ENCODE measurements around the gene GCFC2. TPM values are rescaled to one million over a fixed set of nuclear protein-coding genes. Genes with fewer than 3 reads are reported as not detected.

The GCFC2 gene
- polyA plus RNA-seq, 2 donors = 8.3 to 8.4 TPM

DNA sequence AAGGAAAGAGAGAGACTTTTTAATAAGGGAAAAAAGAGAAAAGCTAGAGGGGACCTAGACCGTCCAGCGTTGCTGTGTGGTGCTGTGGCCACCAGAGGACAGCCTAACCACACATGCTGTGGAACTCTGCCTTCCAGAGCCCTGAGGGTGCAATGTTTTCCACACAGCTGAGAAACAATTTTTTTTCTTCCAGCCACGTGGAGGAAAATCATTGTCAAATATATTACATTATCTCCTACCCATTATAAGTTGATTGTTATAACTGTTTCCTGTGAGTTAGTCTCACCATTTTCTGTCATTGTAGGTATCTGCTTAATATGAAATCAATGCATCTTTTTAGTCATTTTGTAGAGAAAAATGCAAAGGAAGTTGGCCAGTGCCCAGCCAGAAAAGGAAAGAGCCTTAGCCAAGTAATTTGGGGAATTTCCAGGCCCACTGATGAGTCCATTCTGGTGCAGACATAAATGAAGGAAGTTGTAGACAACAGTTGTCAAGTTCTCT is 70.0 kb downstream of the GCFC2 start:
- Histone ChIP-seq H3K27me3 (ENCODE audit: control insufficient read depth in 1 of 2, insufficient read depth in 2 of 2, low read length in 2 of 2) (no peaks in the 10 kb centered on the region), H3K9me3 (ENCODE audit: control insufficient read depth in 2 of 2, insufficient read depth in 1 of 2, low read depth in 1 of 2, low read length in 1 of 2) (no peaks in the 10 kb centered on the region), H3K27ac (ENCODE audit: low read depth in 2 of 2, low read length in 1 of 2) (no peak overlapping the region), H3K4me3 (ENCODE audit: low read depth in 1 of 2, low read length in 2 of 2) (no peak overlapping the region), H3K36me3 (ENCODE audit: control insufficient read depth in 2 of 2, insufficient read depth in 2 of 2, low read length in 1 of 2) (no peaks in the 10 kb centered on the region), H3K4me1 (ENCODE audit: control insufficient read depth in 2 of 2, insufficient read depth in 2 of 2, low read length in 1 of 2) (no peaks in the 10 kb centered on the region)
- 0 to 3% methylated on average over 3 of the region's 3 CpGs for WGBS, 2 donors

DNA sequence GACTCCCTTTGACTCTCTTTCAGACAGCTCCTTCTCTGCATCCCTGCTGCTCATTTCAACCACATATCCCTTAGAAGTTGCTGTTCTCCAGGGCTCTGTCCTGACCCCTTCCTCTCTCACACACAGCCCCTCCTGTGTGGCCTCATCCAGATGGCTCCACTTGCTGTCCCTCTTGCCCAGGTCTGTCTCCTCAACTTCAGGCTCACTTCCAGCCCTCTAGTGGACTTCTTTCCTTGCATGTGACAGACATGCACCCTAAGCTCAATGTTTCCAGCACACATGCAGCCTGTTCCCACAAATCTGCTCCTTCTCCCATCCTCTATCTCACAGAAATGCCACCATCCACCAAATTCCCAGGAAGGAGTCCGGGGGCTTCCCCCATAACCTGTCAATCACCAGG is 73.1 kb downstream of the GCFC2 start:
- no peak overlapping the region for H3K27ac ChIP-seq (ENCODE audit: low read depth in 2 of 2, low read length in 1 of 2)
- no peaks in the 10 kb centered on the region for H3K4me1 ChIP-seq (ENCODE audit: control insufficient read depth in 2 of 2, insufficient read depth in 2 of 2, low read length in 1 of 2)
- no peaks in the 10 kb centered on the region for H3K9me3 ChIP-seq (ENCODE audit: control insufficient read depth in 2 of 2, insufficient read depth in 1 of 2, low read depth in 1 of 2, low read length in 1 of 2)
- no peak overlapping the region for H3K4me3 ChIP-seq (ENCODE audit: low read depth in 1 of 2, low read length in 2 of 2)
- WGBS, 2 donors = 65 to 77% methylated on average over 1 of the region's 1 CpG
- no peaks in the 10 kb centered on the region for H3K27me3 ChIP-seq (ENCODE audit: control insufficient read depth in 1 of 2, insufficient read depth in 2 of 2, low read length in 2 of 2)
- H3K36me3 ChIP-seq (ENCODE audit: control insufficient read depth in 2 of 2, insufficient read depth in 2 of 2, low read length in 1 of 2) = no peaks in the 10 kb centered on the region

DNA sequence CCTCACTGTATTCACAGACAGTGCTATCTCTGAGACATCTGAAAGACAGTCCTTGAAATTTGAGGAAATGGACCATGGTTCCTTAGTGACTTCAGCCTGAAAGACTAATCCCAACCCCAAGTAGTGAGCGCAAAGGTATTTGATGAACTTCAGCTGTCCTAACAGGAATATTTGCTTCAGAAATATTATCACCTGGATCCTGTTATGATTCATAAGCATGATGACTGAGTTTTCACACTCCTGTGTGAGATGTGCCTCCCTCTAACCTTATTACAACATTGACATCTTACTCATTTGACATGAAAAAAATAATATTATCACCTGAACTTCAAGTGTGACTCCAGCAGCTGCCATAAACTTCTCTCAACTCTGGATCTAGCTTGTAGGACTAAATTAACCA is 75.8 kb downstream of the GCFC2 start:
- H3K4me3 ChIP-seq (ENCODE audit: low read depth in 1 of 2, low read length in 2 of 2) = no peak overlapping the region
- no peak overlapping the region for H3K27ac ChIP-seq (ENCODE audit: low read depth in 2 of 2, low read length in 1 of 2)
- H3K9me3 ChIP-seq (ENCODE audit: control insufficient read depth in 2 of 2, insufficient read depth in 1 of 2, low read depth in 1 of 2, low read length in 1 of 2) = no peaks in the 10 kb centered on the region
- 55 to 97% methylated on average over 1 of the region's 1 CpG for WGBS, 2 donors
- no peaks in the 10 kb centered on the region for H3K27me3 ChIP-seq (ENCODE audit: control insufficient read depth in 1 of 2, insufficient read depth in 2 of 2, low read length in 2 of 2)
- no peaks in the 10 kb centered on the region for H3K4me1 ChIP-seq (ENCODE audit: control insufficient read depth in 2 of 2, insufficient read depth in 2 of 2, low read length in 1 of 2)
- no peaks in the 10 kb centered on the region for H3K36me3 ChIP-seq (ENCODE audit: control insufficient read depth in 2 of 2, insufficient read depth in 2 of 2, low read length in 1 of 2)

DNA sequence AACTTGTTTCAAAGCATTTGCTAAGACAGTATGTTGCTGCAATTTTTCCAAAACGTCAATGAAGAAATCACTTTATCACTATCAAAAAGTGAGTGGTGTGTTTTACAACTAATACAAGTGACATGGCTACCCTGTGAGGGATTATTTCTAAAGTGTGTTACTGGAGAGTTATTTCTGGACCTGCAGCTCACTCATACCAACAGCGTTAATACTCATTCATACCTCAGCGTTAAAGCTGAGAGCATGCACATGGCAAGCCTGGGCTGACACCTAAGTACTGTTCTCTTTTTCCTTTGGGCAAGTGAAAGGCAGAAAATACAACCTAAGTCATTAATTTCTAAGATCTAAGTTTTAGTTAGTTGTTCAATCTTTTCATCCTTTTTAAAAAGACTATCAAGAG is 77.1 kb downstream of the GCFC2 start:
- H3K4me1 ChIP-seq (ENCODE audit: control insufficient read depth in 2 of 2, insufficient read depth in 2 of 2, low read length in 1 of 2) = no peaks in the 10 kb centered on the region
- H3K36me3 ChIP-seq (ENCODE audit: control insufficient read depth in 2 of 2, insufficient read depth in 2 of 2, low read length in 1 of 2) = no peaks in the 10 kb centered on the region
- WGBS, 2 donors = 65 to 83% methylated on average over 3 of the region's 3 CpGs
- H3K4me3 ChIP-seq (ENCODE audit: low read depth in 1 of 2, low read length in 2 of 2) = no peak overlapping the region
- H3K27me3 ChIP-seq (ENCODE audit: control insufficient read depth in 1 of 2, insufficient read depth in 2 of 2, low read length in 2 of 2) = no peaks in the 10 kb centered on the region
- no peaks in the 10 kb centered on the region for H3K9me3 ChIP-seq (ENCODE audit: control insufficient read depth in 2 of 2, insufficient read depth in 1 of 2, low read depth in 1 of 2, low read length in 1 of 2)
- H3K27ac ChIP-seq (ENCODE audit: low read depth in 2 of 2, low read length in 1 of 2) = no peak overlapping the region

DNA sequence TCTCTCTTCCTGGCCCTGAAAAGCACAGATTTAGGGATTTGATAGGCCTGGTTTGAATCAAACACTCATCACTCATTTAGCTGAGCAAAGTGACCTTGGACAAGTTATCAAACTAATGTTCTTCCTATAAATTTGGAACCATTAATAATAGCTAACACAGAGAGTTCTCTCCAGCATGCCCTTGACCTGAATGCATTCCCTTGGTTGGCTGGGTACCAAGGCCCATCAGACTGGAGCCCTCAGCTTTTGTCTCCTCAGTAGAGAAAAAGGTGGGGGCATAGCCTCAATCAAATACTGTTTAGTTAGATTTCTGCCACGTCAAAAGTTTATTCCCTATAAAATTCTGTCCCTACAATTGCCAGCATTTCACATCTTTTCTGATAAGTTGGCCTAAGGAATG is 77.9 kb downstream of the GCFC2 start:
- WGBS, 2 donors = 67 to 70% methylated on average over 1 of the region's 1 CpG
- H3K9me3 ChIP-seq (ENCODE audit: control insufficient read depth in 2 of 2, insufficient read depth in 1 of 2, low read depth in 1 of 2, low read length in 1 of 2) = no peaks in the 10 kb centered on the region
- H3K27me3 ChIP-seq (ENCODE audit: control insufficient read depth in 1 of 2, insufficient read depth in 2 of 2, low read length in 2 of 2) = no peaks in the 10 kb centered on the region
- no peak overlapping the region for H3K27ac ChIP-seq (ENCODE audit: low read depth in 2 of 2, low read length in 1 of 2)
- H3K4me3 ChIP-seq (ENCODE audit: low read depth in 1 of 2, low read length in 2 of 2) = no peak overlapping the region
- no peaks in the 10 kb centered on the region for H3K4me1 ChIP-seq (ENCODE audit: control insufficient read depth in 2 of 2, insufficient read depth in 2 of 2, low read length in 1 of 2)
- H3K36me3 ChIP-seq (ENCODE audit: control insufficient read depth in 2 of 2, insufficient read depth in 2 of 2, low read length in 1 of 2) = no peaks in the 10 kb centered on the region

DNA sequence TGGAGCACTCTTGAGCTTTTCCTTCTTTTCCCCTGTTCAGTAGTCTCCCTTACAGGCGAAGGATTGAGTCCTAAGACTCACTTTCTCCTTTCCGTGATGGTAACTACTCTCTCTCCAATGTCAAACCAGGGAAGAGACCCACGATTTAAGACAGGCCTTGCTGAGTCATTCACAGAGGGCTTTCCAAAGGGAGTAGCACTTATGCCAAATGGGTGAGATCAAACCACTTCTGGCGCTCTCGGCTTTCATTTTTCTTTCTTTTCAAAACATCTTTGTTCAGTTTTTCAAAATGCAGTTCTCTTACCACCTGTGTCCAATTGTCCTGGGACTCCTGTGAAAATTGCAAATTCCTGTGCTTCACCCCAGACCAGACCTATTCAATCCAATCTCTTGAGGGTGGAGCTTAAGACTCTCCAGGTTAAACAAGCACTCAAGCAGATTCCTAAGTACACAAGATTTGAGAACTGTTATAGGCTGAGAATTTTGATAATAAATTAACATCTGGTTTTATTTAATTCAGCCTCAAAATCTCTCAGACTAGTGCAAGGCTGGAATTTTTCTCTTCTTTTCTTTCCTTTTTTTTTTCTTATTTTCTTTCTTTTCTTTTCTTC is 78.5 kb downstream of the GCFC2 start:
- Histone ChIP-seq H3K27me3 (ENCODE audit: control insufficient read depth in 1 of 2, insufficient read depth in 2 of 2, low read length in 2 of 2) (no peaks in the 10 kb centered on the region), H3K27ac (ENCODE audit: low read depth in 2 of 2, low read length in 1 of 2) (no peak overlapping the region), H3K9me3 (ENCODE audit: control insufficient read depth in 2 of 2, insufficient read depth in 1 of 2, low read depth in 1 of 2, low read length in 1 of 2) (no peaks in the 10 kb centered on the region), H3K4me1 (ENCODE audit: control insufficient read depth in 2 of 2, insufficient read depth in 2 of 2, low read length in 1 of 2) (no peaks in the 10 kb centered on the region), H3K36me3 (ENCODE audit: control insufficient read depth in 2 of 2, insufficient read depth in 2 of 2, low read length in 1 of 2) (no peaks in the 10 kb centered on the region), H3K4me3 (ENCODE audit: low read depth in 1 of 2, low read length in 2 of 2) (no peak overlapping the region)
- WGBS, 2 donors = 61 to 66% methylated on average over 5 of the region's 5 CpGs

DNA sequence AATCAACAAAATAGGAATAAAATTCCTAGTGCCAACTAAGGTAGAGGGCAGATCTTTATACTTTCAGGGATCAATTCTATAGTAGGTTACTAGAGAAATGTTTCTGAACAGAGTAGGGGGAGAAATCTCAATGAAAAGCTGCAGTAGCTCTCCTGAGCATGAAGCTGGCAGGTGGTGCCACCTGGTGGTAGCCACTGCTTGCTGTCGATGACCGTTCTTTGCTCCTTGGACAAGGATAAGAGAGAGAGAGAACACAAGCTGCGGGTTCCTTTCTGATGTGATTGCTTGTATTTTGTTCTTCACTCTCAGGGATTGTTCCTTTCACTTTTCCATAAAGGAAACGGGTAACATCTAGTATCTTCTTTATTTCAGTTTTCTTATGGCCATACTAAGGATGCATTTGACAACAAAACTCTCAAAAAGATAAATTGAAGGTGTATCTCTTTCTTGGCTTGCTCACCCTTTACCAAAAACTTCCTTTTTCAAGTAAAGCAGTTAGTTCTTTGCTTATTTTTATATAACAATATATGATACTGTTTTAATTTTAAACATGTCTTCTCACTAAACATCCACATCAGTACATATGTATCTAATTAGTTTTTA is 82.7 kb downstream of the GCFC2 start:
- Histone ChIP-seq H3K4me1 (ENCODE audit: control insufficient read depth in 2 of 2, insufficient read depth in 2 of 2, low read length in 1 of 2) (no peaks in the 10 kb centered on the region), H3K27me3 (ENCODE audit: control insufficient read depth in 1 of 2, insufficient read depth in 2 of 2, low read length in 2 of 2) (no peaks in the 10 kb centered on the region), H3K27ac (ENCODE audit: low read depth in 2 of 2, low read length in 1 of 2) (no peak overlapping the region), H3K9me3 (ENCODE audit: control insufficient read depth in 2 of 2, insufficient read depth in 1 of 2, low read depth in 1 of 2, low read length in 1 of 2) (no peaks in the 10 kb centered on the region), H3K4me3 (ENCODE audit: low read depth in 1 of 2, low read length in 2 of 2) (no peak overlapping the region), H3K36me3 (ENCODE audit: control insufficient read depth in 2 of 2, insufficient read depth in 2 of 2, low read length in 1 of 2) (no peaks in the 10 kb centered on the region)
- 2 to 6% methylated on average over 4 of the region's 4 CpGs for WGBS, 2 donors

DNA sequence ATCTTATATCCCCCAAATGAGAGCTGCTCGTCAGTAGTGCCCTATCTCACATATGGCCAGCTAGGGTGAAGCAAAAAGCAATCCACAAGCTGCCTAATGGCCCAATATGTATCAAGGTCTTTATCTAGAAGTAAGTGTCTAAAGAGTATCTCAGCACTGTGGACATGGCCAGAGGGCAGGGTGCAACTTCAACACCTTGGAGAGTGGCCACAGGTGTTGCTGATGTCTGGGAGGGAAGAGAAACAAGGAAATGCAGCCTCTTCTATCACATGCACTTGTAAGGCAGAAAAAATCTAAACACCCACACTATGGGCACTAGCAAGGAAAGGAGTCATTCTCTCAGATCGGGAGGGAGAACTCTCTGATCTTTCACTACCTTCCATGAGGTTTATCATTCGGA is 87.8 kb downstream of the GCFC2 start:
- no peaks in the 10 kb centered on the region for H3K9me3 ChIP-seq (ENCODE audit: control insufficient read depth in 2 of 2, insufficient read depth in 1 of 2, low read depth in 1 of 2, low read length in 1 of 2)
- H3K27ac ChIP-seq (ENCODE audit: low read depth in 2 of 2, low read length in 1 of 2) = no peak overlapping the region
- 85 to 95% methylated on average over 3 of the region's 3 CpGs for WGBS, 2 donors
- no peaks in the 10 kb centered on the region for H3K4me1 ChIP-seq (ENCODE audit: control insufficient read depth in 2 of 2, insufficient read depth in 2 of 2, low read length in 1 of 2)
- H3K36me3 ChIP-seq (ENCODE audit: control insufficient read depth in 2 of 2, insufficient read depth in 2 of 2, low read length in 1 of 2) = no peaks in the 10 kb centered on the region
- H3K27me3 ChIP-seq (ENCODE audit: control insufficient read depth in 1 of 2, insufficient read depth in 2 of 2, low read length in 2 of 2) = no peaks in the 10 kb centered on the region
- H3K4me3 ChIP-seq (ENCODE audit: low read depth in 1 of 2, low read length in 2 of 2) = no peak overlapping the region

DNA sequence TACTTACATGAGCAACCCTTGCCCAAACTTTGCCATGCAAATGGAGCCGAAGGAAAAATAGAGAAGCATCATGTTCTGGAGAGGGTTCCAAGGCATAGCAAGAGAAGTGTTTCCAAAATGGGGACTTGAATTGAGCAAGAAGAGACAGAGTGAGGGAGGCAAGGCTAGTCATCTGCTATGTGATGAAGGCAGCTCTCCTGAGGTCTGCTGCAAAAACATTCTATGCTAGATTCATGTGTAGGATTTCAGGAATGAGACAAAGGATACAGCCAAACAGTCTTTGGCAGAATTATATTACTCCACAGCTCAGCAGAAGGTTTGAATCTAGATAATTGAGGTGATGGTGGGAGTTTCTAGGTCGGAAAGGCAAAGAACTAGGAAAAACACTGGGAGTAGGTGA is 88.2 kb downstream of the GCFC2 start:
- WGBS, 2 donors = 75 to 85% methylated on average over 2 of the region's 2 CpGs
- Histone ChIP-seq H3K36me3 (ENCODE audit: control insufficient read depth in 2 of 2, insufficient read depth in 2 of 2, low read length in 1 of 2) (no peaks in the 10 kb centered on the region), H3K27me3 (ENCODE audit: control insufficient read depth in 1 of 2, insufficient read depth in 2 of 2, low read length in 2 of 2) (no peaks in the 10 kb centered on the region), H3K9me3 (ENCODE audit: control insufficient read depth in 2 of 2, insufficient read depth in 1 of 2, low read depth in 1 of 2, low read length in 1 of 2) (no peaks in the 10 kb centered on the region), H3K27ac (ENCODE audit: low read depth in 2 of 2, low read length in 1 of 2) (no peak overlapping the region), H3K4me3 (ENCODE audit: low read depth in 1 of 2, low read length in 2 of 2) (no peak overlapping the region), H3K4me1 (ENCODE audit: control insufficient read depth in 2 of 2, insufficient read depth in 2 of 2, low read length in 1 of 2) (no peaks in the 10 kb centered on the region)

DNA sequence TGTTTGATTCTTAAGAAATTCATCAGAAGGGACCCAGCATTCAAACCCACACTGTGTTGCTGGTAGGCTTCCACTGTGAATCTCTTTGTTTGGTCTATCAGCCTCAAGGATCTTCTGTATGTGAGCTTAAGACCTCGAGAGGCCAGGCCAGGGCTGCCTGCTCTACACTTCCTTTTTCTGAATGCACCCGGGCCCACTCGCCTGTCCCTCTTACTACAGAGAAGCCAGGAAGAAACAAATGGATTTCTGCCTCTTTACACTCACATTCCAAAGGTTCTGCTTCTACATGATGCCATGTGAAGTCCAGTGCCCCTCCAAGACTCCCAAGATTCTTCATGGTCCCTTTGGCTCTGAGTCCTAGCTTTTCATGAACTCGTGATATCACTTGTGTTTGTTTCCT is 89.5 kb downstream of the GCFC2 start:
- H3K9me3 ChIP-seq (ENCODE audit: control insufficient read depth in 2 of 2, insufficient read depth in 1 of 2, low read depth in 1 of 2, low read length in 1 of 2) = no peaks in the 10 kb centered on the region
- WGBS, 2 donors = 81 to 86% methylated on average over 4 of the region's 4 CpGs
- no peaks in the 10 kb centered on the region for H3K36me3 ChIP-seq (ENCODE audit: control insufficient read depth in 2 of 2, insufficient read depth in 2 of 2, low read length in 1 of 2)
- H3K27ac ChIP-seq (ENCODE audit: low read depth in 2 of 2, low read length in 1 of 2) = no peak overlapping the region
- H3K27me3 ChIP-seq (ENCODE audit: control insufficient read depth in 1 of 2, insufficient read depth in 2 of 2, low read length in 2 of 2) = no peaks in the 10 kb centered on the region
- no peaks in the 10 kb centered on the region for H3K4me1 ChIP-seq (ENCODE audit: control insufficient read depth in 2 of 2, insufficient read depth in 2 of 2, low read length in 1 of 2)
- H3K4me3 ChIP-seq (ENCODE audit: low read depth in 1 of 2, low read length in 2 of 2) = no peak overlapping the region

Measured in esophagus (tissue), 2 donors.